CD8-positive, alpha-beta memory T cell (primary cell): ENCODE results near the gene TLE4. TPM values are rescaled to one million over a fixed set of nuclear protein-coding genes. Genes with fewer than 3 reads are reported as not detected.
A peak's percentile ranks its signal among the peaks of the same experiment; 100 is the strongest.

ENCODE experiments used
- CTCF ChIA-PET: fragments of 350-600 bp; sonication (Branson Sonifier 250); formaldehyde crosslinking; loops from one replicate; lab custom pipeline; 2021; ENCODE audit warnings: antibody characterized with exemption; lab: Charles Lee
- POLR2A ChIA-PET: fragments of 350-600 bp; sonication (Branson Sonifier 250); formaldehyde crosslinking; loops from one replicate; lab custom pipeline; 2021; ENCODE audit warnings: antibody characterized with exemption; lab: Charles Lee
- DNase-seq, 5 donors: peaks; one replicate each; pipeline versions ENCODE4 v3.0.0 to v3.0.0-alpha.2; 2020 to 2022; ENCODE audit warnings: mixed read lengths in 1 of 5
- H3K27ac ChIP-seq: one replicate; pipeline ENCODE4 v1.7.0; 2013; ENCODE audit warnings: low read depth, mild to moderate bottlenecking, low read length, moderate library complexity
- H3K27me3 ChIP-seq: 2 replicates; pipeline ENCODE4 v1.7.0; 2013; ENCODE audit warnings: low read length, mild to moderate bottlenecking; ENCODE audit not compliant: insufficient read depth, poor library complexity, severe bottlenecking
- H3K36me3 ChIP-seq: 2 replicates; pipeline ENCODE4 v1.7.0; 2013; ENCODE audit warnings: mild to moderate bottlenecking, low read length, moderate library complexity; ENCODE audit not compliant: insufficient read depth
- H3K4me1 ChIP-seq: 2 replicates; pipeline ENCODE4 v1.7.0; 2013; ENCODE audit warnings: mild to moderate bottlenecking, low read length, moderate library complexity; ENCODE audit not compliant: insufficient read depth
- H3K4me3 ChIP-seq: 2 replicates; pipeline ENCODE4 v1.7.0; 2013; ENCODE audit warnings: mild to moderate bottlenecking, low read length
- H3K9me3 ChIP-seq: 2 replicates; pipeline ENCODE4 v1.7.0; 2013; ENCODE audit warnings: mild to moderate bottlenecking, low read length
- H3K27ac Mint-ChIP-seq, 8 donors: one replicate each; pipeline ENCODE4 v1.8.0; 2020 to 2021; ENCODE audit warnings: mixed read lengths in 8 of 8, mild to moderate bottlenecking in 6 of 8, inconsistent platforms in 3 of 8, moderate library complexity in 3 of 8
- H3K27me3 Mint-ChIP-seq, 2 donors: one replicate each; pipeline ENCODE4 v1.8.0; 2020 to 2021; ENCODE audit warnings: mixed read lengths in 2 of 2, mild to moderate bottlenecking in 1 of 2, moderate library complexity in 1 of 2
- H3K36me3 Mint-ChIP-seq, 3 donors: one replicate each; pipeline ENCODE4 v1.8.0; 2020 to 2021; ENCODE audit warnings: mixed read lengths in 3 of 3, inconsistent platforms in 1 of 3, mild to moderate bottlenecking in 1 of 3
- H3K4me1 Mint-ChIP-seq, 3 donors: one replicate each; pipeline ENCODE4 v1.8.0; 2020 to 2021; ENCODE audit warnings: mixed read lengths in 3 of 3, inconsistent platforms in 1 of 3, mild to moderate bottlenecking in 1 of 3
- H3K4me3 Mint-ChIP-seq, 7 donors: one replicate each; pipeline ENCODE4 v1.8.0; 2020 to 2021; ENCODE audit warnings: mixed read lengths in 7 of 7, mild to moderate bottlenecking in 6 of 7, moderate library complexity in 4 of 7, inconsistent platforms in 2 of 7
- H3K9me3 Mint-ChIP-seq, 5 donors: one replicate each; pipeline ENCODE4 v1.8.0; 2020 to 2022; ENCODE audit warnings: mixed read lengths in 5 of 5, mild to moderate bottlenecking in 3 of 5, moderate library complexity in 2 of 5, inconsistent platforms in 1 of 5
- polyA plus RNA-seq: library from polyadenylated mRNA; unstranded; fragments of 300-500 nt; fragmentation: Illumina TruSeq; gene quantifications from one replicate; pipeline ENCODE4 v1.2.3, GENCODE V29; 2021
- total RNA-seq, 2 experiments: library from RNA; stranded (reverse); gene quantifications; one replicate each; pipeline ENCODE4 v1.2.3, GENCODE V29; 2021

Gene TLE4
- total and polyA plus RNA-seq, 3 experiments from 2014 or later = 28.1 to 41.6 (median 29.2) TPM

DNA sequence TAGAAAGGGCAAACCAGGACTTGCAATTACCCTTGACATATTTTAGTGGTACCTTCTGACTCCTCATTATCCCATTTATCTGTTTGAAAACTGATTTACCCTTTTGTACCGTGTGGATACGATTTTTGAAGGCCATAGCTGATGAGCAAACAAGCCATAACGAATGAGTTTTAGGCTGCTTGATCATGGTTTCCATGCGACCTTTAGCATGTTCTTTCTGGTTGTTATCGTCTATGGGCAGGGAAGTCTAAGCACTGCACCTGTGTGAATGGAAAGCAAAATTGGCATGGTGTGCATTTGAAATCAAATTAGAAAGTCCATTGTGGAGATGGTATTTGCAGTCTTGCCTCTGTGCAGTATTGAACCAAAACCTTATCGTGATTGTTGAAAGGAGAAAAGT is 127.7 kb downstream of the TLE4 start:
- H3K27ac Mint-ChIP-seq = no peak overlapping the region
- no peak for DNase-seq

DNA sequence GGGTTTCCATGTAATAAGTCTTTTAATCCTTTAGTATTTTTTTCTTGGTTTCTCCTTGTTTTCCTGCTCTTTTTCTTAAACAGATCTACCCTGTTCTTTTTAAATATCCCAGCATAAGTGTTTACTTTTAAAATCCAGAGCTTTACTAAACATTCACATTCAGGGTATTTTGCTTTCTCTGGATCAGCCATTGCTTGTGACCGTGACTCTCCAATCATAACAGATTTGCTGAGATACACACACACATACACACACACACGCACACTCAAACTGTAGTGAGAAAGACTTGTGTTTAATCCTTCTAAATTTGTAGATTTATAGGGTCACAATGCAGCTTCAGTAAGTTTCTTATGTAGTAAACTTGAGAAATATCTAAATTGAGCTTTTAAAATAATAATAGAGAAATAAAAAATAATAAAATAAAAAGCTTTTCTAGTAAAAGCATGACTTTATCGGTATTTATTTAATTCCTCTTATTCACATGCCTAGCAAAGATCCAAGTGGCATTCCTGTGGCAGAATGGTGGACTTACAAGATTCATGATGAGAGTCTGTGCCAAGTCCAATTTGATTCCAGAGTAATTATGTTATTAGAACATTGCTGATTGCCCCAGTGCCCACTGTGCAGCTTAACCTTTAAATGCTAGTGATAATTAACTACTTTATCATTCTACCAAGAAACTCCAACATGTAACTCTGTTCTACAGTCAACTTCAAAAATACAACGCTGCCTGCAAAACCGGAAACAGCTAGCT is 129.0 kb downstream of the TLE4 start:
- Mint-ChIP-seq H3K36me3 (peaks cover 4 to 16% (median 11%) of the 10 kb centered on the region in 3 donors), H3K9me3 (no peaks in the 10 kb centered on the region), H3K4me1 (peaks cover 48 to 65% (median 55%) of the 10 kb centered on the region in 3 donors), H3K27me3 (no peaks in the 10 kb centered on the region), H3K4me3 (no peak overlapping the region), H3K27ac (peak overlapping the region in 1 of 8 donors; percentile 83)
- H3K36me3 ChIP-seq = no peaks in the 10 kb centered on the region
- DNase-seq = no peak
- peaks cover 15% of the 10 kb centered on the region for H3K4me1 ChIP-seq
- H3K4me3 ChIP-seq = no peak overlapping the region
- H3K27ac ChIP-seq = no peak overlapping the region
- H3K27me3 ChIP-seq = no peaks in the 10 kb centered on the region
- ChIA-PET POLR2A (interaction anchor here (1.7 kb wide), 1 partner anchor 129 kb away, joined by 4 read pairs; the partner anchor contains the start of gene TLE4), CTCF (no interaction called here)
- H3K9me3 ChIP-seq = no peaks in the 10 kb centered on the region

More for the DNA sequence above, 127.7 kb downstream of the TLE4 start:
- H3K27me3 ChIP-seq = no peaks in the 10 kb centered on the region
- no peak overlapping the region for H3K27ac ChIP-seq
- POLR2A ChIA-PET = no interaction called here
- H3K4me1 ChIP-seq = peaks cover 26% of the 10 kb centered on the region
- no peaks in the 10 kb centered on the region for H3K36me3 ChIP-seq
- Mint-ChIP-seq H3K27me3 (no peaks in the 10 kb centered on the region), H3K4me3 (no peak overlapping the region), H3K36me3 (peaks cover 0 to 3% (median 3%) of the 10 kb centered on the region in 3 donors), H3K9me3 (no peaks in the 10 kb centered on the region), H3K4me1 (peaks cover 60 to 75% (median 68%) of the 10 kb centered on the region in 3 donors)
- CTCF ChIA-PET = no interaction called here
- H3K4me3 ChIP-seq = no peak overlapping the region
- H3K9me3 ChIP-seq = no peaks in the 10 kb centered on the region

DNA sequence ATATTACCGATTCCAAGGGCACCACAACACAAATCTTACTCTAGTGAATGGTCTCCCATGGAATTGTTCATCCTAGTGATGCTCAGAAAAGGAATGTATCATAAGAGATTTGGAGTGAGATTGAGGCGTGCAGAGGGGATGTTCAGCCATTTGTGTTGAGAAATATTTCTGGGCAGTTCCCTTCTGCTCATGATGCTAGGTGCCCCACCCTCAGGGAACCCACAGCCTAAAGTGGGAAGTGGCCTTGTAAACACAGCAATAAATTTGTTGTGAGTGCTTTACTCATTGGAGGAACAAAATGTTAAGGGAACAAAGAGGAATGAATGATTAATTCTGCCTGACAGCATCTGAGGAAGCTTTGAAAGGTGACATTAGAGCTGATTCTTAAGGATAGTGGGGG is 129.9 kb downstream of the TLE4 start:
- no peaks in the 10 kb centered on the region for H3K9me3 ChIP-seq
- CTCF ChIA-PET = no interaction called here
- no peak for DNase-seq
- H3K4me1 ChIP-seq = peaks cover 9% of the 10 kb centered on the region
- Mint-ChIP-seq H3K36me3 (peaks cover 8 to 24% (median 14%) of the 10 kb centered on the region in 3 donors), H3K4me3 (no peak overlapping the region), H3K27me3 (no peaks in the 10 kb centered on the region), H3K4me1 (peaks cover 41 to 56% (median 47%) of the 10 kb centered on the region in 3 donors), H3K9me3 (no peaks in the 10 kb centered on the region), H3K27ac (peak overlapping the region in 2 of 8 donors; percentile 8 to 90)
- H3K27ac ChIP-seq = no peak overlapping the region
- H3K27me3 ChIP-seq = no peaks in the 10 kb centered on the region
- H3K4me3 ChIP-seq = no peak overlapping the region
- POLR2A ChIA-PET = interaction anchor here (1.7 kb wide), 1 partner anchor 130 kb away, joined by 4 read pairs; the partner anchor contains the start of gene TLE4
- no peaks in the 10 kb centered on the region for H3K36me3 ChIP-seq

DNA sequence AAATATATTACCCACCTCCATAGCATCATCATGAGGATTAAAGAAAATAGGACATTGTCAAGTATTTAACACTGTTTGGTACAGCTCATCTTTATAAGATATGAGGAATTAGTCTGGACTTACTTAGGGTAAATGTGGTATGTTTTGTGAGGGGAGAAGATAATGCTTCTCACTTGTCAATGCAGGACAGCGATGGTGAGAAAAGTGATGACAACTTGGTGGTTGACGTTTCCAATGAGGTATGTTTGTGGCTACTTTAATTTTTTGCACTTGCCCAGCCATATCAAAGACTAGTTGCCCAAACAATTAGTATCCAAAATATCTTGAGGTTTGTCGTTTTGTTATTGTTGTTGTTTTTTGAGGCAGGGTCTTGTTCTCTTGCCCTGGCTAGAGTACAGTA is 133.9 kb downstream of the TLE4 start:
- ChIA-PET POLR2A (no interaction called here), CTCF (interaction anchor here (1.3 kb wide), 1 partner anchor 134 kb away, joined by 3 read pairs; the partner anchor contains the start of gene TLE4)
- Mint-ChIP-seq H3K36me3 (peaks cover 12 to 62% (median 35%) of the 10 kb centered on the region in 3 donors), H3K27me3 (no peaks in the 10 kb centered on the region), H3K4me1 (peaks cover 14 to 25% (median 19%) of the 10 kb centered on the region in 3 donors), H3K9me3 (no peaks in the 10 kb centered on the region), H3K27ac (peak overlapping the region in 1 of 8 donors; percentile 29), H3K4me3 (no peak overlapping the region)
- Histone ChIP-seq H3K27ac (no peak overlapping the region), H3K36me3 (peaks cover 7% of the 10 kb centered on the region), H3K9me3 (no peaks in the 10 kb centered on the region), H3K4me1 (no peaks in the 10 kb centered on the region), H3K4me3 (no peak overlapping the region), H3K27me3 (no peaks in the 10 kb centered on the region)
- no peak for DNase-seq

DNA sequence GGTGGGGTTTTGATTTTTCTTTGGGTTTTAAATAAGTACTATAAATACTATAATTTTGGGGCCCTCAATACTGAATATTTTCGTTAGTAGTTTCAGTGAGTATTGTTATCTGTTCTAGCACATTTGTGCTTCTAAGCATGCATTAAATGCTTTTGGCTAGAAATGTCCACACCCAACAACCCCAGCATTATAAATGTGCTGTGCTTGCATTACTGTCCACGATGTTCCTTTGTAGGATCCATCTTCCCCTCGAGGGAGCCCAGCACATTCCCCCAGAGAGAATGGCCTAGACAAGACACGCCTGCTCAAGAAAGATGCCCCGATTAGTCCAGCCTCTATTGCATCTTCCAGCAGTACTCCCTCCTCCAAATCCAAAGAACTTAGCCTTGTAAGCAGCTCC is 134.7 kb downstream of the TLE4 start:
- no peak for DNase-seq
- peaks cover 12 to 68% (median 39%) of the 10 kb centered on the region in 3 donors for H3K36me3 Mint-ChIP-seq

DNA sequence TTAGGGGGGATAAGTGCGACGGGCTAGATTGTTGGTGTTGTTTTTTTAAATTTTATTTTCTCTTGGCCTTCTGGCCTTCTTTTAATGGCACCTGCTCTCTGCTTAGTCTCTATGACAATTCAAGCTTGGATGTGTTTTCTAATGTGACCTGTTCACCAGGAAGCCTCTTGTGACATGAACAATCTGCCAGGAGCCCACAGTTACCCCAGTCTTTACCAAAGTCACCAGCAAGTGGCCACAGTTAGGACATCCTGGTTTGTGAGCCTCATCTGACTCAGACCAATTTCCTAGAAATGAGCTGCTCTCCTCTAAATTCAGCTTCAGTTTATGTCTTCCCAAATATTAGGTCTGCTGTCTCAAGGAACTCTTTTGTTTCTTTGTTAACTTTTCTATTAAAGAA is 135.8 kb downstream of the TLE4 start:
- H3K27me3 ChIP-seq = no peaks in the 10 kb centered on the region
- Mint-ChIP-seq H3K27ac (peak overlapping the region in 2 of 8 donors; percentile 9 to 91), H3K36me3 (peaks cover 12 to 75% (median 41%) of the 10 kb centered on the region in 3 donors), H3K4me3 (no peak overlapping the region), H3K27me3 (no peaks in the 10 kb centered on the region), H3K9me3 (no peaks in the 10 kb centered on the region), H3K4me1 (peaks cover 16 to 27% (median 18%) of the 10 kb centered on the region in 3 donors)
- no peak for DNase-seq
- CTCF ChIA-PET = no interaction called here
- no peaks in the 10 kb centered on the region for H3K4me1 ChIP-seq
- no peak overlapping the region for H3K4me3 ChIP-seq
- H3K27ac ChIP-seq = no peak overlapping the region
- POLR2A ChIA-PET = no interaction called here
- peaks cover 10% of the 10 kb centered on the region for H3K36me3 ChIP-seq
- H3K9me3 ChIP-seq = no peaks in the 10 kb centered on the region

More for the DNA sequence above, 134.7 kb downstream of the TLE4 start:
- Mint-ChIP-seq H3K4me3 (no peak overlapping the region), H3K27me3 (no peaks in the 10 kb centered on the region), H3K27ac (no peak overlapping the region), H3K9me3 (no peaks in the 10 kb centered on the region), H3K4me1 (peaks cover 17 to 26% (median 23%) of the 10 kb centered on the region in 3 donors)
- CTCF ChIA-PET = no interaction called here
- Histone ChIP-seq H3K27me3 (no peaks in the 10 kb centered on the region), H3K27ac (no peak overlapping the region), H3K4me3 (no peak overlapping the region), H3K9me3 (no peaks in the 10 kb centered on the region), H3K4me1 (no peaks in the 10 kb centered on the region), H3K36me3 (peaks cover 10% of the 10 kb centered on the region)
- POLR2A ChIA-PET = no interaction called here

DNA sequence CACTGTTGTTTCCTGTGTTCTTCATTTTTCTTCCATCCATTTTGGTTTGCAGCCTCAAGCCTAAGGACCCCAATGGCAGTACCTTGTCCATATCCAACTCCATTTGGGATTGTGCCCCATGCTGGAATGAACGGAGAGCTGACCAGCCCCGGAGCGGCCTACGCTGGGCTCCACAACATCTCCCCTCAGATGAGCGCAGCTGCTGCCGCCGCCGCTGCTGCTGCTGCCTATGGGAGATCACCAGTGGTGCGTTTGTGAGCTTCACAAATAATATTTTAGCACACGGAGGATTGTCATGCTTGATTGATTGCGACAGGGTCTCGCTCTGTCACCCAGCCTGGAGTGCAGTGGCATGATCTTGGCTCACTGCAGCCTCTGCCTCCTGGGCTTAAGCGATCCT is 136.8 kb downstream of the TLE4 start:
- H3K4me1 Mint-ChIP-seq = peaks cover 13 to 18% (median 16%) of the 10 kb centered on the region in 3 donors
- no peak for DNase-seq
- peaks cover 10% of the 10 kb centered on the region for H3K36me3 ChIP-seq
- POLR2A ChIA-PET = no interaction called here
- CTCF ChIA-PET = interaction anchor here (1.5 kb wide), 1 partner anchor 17 kb away, joined by 3 read pairs; no protein-coding TSS in a partner anchor
- H3K27ac Mint-ChIP-seq = peak overlapping the region in 2 of 8 donors; percentile 46 to 58
- H3K27ac ChIP-seq = no peak overlapping the region
- no peaks in the 10 kb centered on the region for H3K27me3 ChIP-seq
- H3K36me3 Mint-ChIP-seq = peaks cover 15 to 83% (median 43%) of the 10 kb centered on the region in 3 donors
- no peaks in the 10 kb centered on the region for H3K4me1 ChIP-seq
- no peaks in the 10 kb centered on the region for H3K27me3 Mint-ChIP-seq
- no peaks in the 10 kb centered on the region for H3K9me3 ChIP-seq
- no peaks in the 10 kb centered on the region for H3K9me3 Mint-ChIP-seq
- no peak overlapping the region for H3K4me3 ChIP-seq
- no peak overlapping the region for H3K4me3 Mint-ChIP-seq
